Astrocyte (in vitro differentiated cells and primary cell): Measurements from ENCODE around the gene FCMR.

Experiments
- CTCF ChIP-seq: IDR thresholded peaks from 2 replicates; pipeline ENCODE4 v1.5.1; 2011; ENCODE audit warnings: low read depth, mild to moderate bottlenecking, inconsistent platforms, low read length, moderate library complexity; ENCODE audit not compliant: insufficient read depth
- EZH2 ChIP-seq: IDR thresholded peaks from 2 replicates; pipeline ENCODE4 v1.6.1; 2012; ENCODE audit warnings: mild to moderate bottlenecking, low read length, inconsistent platforms; ENCODE audit not compliant: insufficient read depth

GRCh38 chr1:206941766-206942418, 20.2 kb upstream of the FCMR start:
- TF ChIP-seq CTCF = no peak
- no peak for TF ChIP-seq EZH2
